Stimulated activated CD8-positive, alpha-beta memory T cell treated with anti-CD3 and anti-CD28 coated beads, Interleukin-7, amount 100 ng/mL, for 48 hours (primary cell): Measurements from ENCODE around the gene UNC13C.

Source experiments
- DNase-seq, 2 donors: peaks; one replicate each; pipeline ENCODE4 v3.0.0-alpha.2; 2020; ENCODE audit warnings: low read depth in 1 of 2; ENCODE audit errors: extremely low read depth in 1 of 2

Gene UNC13C

DNA sequence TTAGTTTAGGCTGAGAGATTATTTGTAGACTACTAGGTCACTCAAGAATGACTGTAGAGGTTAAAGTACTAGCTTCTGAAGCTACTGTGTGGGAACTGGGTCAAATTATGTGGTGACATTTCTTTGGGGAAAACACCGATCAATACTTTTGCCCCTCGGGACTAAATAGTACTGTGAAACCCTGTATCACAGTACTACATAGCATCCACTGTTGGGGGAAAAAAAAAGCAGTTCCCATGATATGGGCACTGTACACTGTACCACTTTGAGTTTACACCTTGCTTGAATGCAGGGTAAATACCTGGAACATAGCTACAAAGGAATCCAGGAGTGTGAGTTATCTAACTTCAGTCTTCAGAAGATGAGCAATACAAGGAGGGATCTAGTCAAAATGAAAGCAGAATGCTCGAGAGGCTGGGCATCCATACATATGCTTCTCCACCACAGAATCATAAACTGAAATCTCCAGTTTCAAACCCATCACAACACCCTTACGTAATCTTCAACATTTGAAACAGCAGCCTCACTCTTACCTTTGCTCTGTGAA, 311.4 kb downstream of the UNC13C start:
- no peak for DNase-seq

DNA sequence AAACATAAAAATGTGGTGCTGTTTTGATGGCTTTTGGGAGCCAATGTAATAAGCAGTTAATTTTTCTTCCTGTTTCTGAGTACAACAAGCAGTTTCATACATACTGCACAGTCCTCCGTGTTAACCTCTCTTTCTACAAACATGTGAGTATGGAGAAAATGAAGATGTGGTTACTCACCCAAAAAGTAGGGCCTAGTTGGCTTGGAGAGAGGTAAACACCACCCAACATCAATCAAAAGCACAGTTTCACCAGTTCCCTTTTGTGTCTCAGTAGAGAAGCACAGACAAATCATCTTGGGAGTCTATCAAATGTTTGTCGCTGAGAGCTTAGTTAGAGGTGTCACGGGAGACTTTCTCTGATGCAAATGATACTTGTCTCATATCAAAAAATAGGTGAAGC, 320.2 kb downstream of the UNC13C start:
- DNase-seq, result no peak

DNA sequence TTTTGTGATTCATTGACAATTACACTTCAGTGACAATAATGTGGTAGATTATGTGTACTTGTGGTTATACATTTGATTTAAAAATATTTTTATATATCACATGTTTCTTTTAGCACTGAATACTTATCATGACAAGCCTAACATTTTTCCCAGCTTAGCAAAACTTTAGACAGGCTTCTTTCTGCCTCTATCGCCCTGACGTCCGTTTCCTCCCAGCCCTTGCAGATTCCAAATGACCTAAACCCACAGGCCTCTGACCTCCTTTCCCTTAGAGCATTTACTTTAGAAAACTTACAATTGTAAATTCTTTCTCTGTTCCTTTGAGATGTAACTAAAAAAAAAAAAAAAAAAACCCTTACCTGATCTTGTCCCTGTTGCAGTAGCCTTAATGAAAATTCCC, 326.1 kb downstream of the UNC13C start:
- DNase-seq, result no peak

- no peak for DNase-seq
Measured at GRCh38 chr15:54305138-54305537, 326.9 kb downstream of the UNC13C start.

- DNase-seq, result no peak
Measured at GRCh38 chr15:54307252-54307902, 329.1 kb downstream of the UNC13C start.

GRCh38 chr15:54307926-54308325, 329.7 kb downstream of the UNC13C start:
- DNase-seq, result no peak

DNA sequence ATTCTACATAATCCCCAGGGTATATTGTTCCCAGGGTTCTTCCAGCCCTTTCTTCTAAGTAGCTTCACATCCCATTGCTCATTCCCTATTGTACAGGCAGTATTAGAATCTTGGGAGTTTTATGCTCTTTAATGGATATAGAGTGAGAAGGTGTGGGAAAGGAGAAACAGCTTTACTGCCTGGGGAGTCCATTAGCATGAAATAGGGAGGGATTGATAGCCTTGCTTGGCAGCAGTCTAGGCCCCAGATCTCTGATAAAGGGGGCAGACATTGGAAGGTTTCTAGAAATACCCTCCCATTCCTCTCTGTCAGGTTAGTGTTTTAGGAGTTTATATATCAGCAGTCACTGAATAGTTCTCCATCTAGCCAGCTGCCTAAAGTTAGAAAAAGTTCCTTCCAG, 334.3 kb downstream of the UNC13C start:
- DNase-seq, result no peak

DNA sequence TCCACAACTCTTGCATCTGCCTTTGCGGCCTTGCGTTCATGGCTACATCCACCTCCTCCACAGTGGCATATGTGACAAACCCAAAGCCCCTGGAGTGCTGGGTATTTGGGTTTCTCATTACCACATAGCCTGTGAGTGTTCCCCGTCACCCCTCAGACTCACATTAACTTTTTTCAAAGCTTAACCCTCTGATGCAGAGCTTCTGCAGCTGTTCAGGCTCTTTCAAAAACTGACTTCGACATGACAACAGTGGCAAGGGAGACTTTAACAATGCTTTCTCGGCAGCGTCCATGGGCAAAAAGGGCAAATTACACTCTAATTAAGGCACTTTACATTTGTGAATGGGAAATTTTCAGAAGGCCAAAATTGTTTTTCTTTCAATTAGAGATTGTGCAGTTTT, 343.2 kb downstream of the UNC13C start:
- DNase-seq, result no peak

DNA sequence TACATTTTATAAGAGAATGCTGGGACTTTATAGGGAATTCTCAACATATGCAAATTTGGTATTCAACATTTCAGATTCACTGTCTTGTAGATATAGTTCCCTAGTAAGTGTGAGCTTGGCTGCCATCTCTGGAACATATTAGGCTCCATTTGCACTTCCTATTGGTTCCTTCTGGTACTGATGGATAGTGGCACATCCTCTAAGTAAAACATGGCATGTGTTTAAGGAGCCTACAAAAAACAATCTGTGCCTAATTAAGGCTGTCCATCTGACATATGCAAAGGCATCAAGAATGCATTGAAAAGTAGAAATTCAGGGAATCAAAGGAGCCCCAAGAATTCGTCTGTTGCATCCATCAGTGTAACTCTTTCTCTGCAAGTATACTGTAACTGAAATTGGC, 344.1 kb downstream of the UNC13C start:
- DNase-seq, result no peak

DNA sequence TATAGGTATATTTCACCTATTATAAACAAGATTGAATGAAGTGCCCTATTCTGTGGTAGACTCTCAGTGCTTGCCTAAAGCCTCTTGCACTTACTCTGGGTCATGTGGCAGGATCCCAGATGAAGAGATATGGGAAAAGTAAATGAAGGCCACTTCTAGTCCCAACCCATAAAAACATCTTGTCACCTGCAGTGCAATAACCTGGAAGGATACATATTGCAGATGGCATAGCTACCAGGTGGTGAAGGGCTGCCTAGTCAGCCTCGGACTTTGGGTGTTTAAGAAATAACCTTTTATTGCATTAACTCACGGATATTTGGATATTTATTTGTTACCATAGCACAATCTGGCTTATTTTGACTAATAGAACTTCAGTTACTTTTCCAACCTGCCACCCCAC, 367.1 kb downstream of the UNC13C start:
- DNase-seq, result no peak

DNA sequence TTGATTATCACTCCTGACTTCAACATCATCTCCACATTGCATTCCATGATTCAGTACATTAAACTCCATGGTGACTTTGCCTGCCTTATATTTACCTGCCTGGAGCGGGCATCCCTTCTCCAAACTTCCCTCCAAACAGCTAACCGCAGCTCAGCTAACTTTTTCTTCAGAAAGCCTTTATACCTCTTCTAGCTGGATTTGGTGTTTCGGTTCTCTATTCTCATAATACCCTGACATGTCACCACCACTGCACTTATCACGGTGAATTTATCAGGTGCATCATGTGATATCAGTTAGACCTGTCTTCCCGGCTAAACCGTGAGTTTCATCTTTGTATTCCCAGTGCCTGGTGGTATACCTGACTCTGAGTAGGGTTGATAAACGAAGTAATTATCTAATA, 367.6 kb downstream of the UNC13C start:
- DNase-seq, result no peak

GRCh38 chr15:54347082-54347827, 369.0 kb downstream of the UNC13C start:
- DNase-seq, result no peak

DNA sequence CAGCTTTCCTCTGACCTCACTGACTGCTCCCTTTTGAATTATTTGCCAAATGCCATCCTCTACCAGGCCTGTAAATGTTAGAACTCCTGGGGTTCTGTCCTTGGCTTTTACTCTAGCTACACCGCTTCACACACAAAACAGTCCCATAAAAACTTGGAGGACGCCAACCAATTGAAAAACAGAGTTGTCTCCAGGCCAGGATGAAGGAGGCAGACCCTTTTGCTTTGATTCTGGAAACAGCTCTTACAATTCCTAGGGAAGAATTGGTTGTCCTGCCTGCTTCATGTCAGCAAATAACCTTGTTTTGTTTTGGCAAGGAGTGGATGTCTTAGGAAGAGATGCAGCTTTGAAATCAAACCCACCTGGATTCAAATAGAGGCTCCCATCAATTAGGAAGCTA, 375.5 kb downstream of the UNC13C start:
- DNase-seq, result no peak

- no peak for DNase-seq
Measured at GRCh38 chr15:54354341-54354740, 376.1 kb downstream of the UNC13C start.

GRCh38 chr15:54364961-54365360, 386.7 kb downstream of the UNC13C start:
- no peak for DNase-seq

- no peak for DNase-seq
Measured at GRCh38 chr15:54373332-54373731, 395.1 kb downstream of the UNC13C start.

DNA sequence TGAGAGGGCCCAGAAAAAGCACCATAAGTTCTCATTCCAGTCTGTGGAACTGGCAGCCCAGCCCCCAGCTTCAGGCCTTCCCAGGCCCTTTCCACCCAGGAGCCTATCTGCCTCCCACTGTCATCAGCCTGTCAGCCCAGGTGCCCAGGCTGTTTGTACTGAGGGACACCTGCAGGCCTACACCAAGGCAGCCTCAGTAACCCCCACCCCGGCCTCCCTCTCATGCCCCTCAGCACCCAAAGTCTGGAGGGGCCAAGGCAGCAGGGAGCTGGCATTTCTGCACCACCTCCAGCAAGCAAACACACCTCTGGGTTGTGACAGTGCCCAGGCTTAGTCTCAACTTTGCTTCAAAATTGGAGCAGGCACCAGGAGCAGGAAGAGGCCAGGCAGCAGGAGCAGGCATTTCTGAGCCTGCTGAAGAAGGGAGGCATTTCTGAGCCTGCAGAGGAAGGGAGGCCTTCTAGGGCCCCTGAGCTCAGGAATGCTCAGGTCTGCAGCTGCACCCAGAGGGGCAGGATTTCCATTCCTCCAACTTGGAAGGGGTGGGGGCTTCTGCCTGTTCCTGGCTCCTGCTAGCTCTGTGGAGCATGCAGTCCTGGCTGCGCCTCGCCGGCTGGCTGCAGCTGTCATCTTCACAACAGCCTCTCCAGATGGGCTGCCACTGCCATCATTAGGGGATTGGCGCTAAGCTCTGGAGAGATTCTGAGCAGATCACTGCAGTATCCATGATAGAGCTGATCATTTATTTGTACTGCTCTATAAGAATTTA, 396.1 kb downstream of the UNC13C start:
- DNase-seq, result no peak

DNA sequence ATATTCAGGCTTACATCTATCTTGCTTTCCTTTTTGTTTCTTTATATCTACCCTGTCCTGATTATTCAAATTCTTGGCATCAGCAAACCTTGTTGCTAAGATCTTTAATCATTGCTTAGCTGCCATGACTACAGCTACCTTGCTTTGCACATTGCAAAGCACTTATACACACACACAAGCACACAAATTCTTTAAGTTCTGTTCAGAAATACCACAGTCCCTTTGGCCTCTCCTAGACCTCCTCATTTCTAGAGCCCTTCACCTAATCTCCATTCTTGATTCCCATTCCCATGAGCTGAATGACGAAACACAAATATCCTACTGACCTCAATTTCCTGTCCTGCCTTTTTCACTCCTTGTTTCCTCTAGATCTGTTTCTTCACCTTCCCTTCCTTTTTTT, 409.6 kb downstream of the UNC13C start:
- no peak for DNase-seq

DNA sequence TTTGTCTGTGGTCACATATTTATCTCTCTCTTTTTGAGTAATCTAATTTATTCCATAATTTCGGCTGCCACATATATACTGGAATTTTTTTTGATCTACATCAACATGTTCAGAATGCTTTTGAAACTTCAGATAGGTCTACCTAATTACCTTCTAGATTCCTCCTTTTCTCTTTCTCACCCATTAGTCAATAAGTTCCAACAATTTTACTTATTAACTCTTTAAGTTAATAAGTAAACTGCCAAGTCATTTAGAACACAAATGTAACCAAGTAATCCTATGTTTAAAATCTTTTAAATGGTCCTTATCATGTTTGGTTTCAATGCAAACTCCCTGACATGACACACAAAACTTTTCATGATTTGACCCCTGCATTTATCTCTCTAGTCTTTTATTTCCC, 410.5 kb downstream of the UNC13C start:
- DNase-seq, result no peak

DNA sequence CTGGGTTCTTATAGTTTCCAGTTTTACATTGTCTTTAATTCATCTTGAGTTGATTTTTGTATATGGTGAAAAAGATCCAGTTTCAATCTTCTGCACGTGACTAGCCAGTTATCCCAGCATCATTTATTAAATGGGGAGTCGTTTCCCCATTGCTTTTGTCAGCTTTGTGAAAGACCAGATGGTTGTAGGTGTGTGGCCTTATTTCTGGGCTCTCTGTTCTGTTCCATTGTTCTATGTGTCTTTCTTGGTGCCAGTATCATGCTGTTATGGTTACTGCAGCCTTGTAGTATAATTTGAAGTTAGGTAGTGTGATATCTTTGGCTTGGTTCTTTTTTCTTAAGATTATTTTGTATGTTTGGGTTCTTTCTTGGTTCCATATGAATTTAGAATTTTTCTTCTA, 432.2 kb downstream of the UNC13C start:
- DNase-seq, result no peak

DNA sequence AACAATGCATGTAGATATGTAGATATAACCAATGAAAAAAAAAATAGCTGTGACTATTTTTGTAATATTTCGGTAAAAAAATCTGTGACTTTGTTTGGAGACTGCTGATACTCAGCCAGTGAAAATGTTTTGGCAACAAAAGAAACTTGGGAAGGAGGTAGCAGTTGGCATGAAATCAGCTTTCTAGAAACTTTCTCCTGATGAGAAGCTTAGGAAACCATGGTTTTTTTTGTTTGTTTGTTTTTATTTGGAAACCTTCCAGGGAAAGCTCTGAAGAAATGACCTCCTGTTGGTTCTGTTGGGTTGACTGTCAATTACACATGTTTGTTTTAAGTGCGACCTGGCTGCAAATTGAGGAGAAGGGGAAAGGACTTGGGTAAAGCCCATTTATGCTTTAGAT, 445.9 kb downstream of the UNC13C start:
- no peak for DNase-seq

- DNase-seq, result no peak
Measured at GRCh38 chr15:54428596-54428995, 450.4 kb downstream of the UNC13C start.
